Neural cell (in vitro differentiated cells): ENCODE results near the gene CETP. TPM values are rescaled to one million over a fixed set of nuclear protein-coding genes. Genes with fewer than 3 reads are reported as not detected.

Source experiments
- H2AFZ ChIP-seq: fragments of 200-600, 300-800 bp; sonication (generic), shearing (Covaris generic); 2 replicates; pipeline ENCODE4 v1.6.0; 2014; ENCODE audit warnings: low read depth, mild to moderate bottlenecking, antibody characterized with exemption, low read length, moderate library complexity
- H3F3A ChIP-seq: fragments of 200-600 bp; shearing (Covaris generic); 2 replicates; pipeline ENCODE4 v1.6.1; 2016; ENCODE audit warnings: mild to moderate bottlenecking, moderate library complexity, mixed read lengths, antibody characterized with exemption, low read length; ENCODE audit not compliant: insufficient read depth, poor library complexity, severe bottlenecking
- H3K27ac ChIP-seq: fragments of 200-600, 300-800 bp; sonication (generic), shearing (Covaris generic); 2 replicates; pipeline ENCODE4 v1.5.1; 2014; ENCODE audit warnings: mild to moderate bottlenecking, low read length, moderate library complexity
- H3K27me3 ChIP-seq: fragments of 300-800, 200-600 bp; sonication (generic), shearing (Covaris generic); 2 replicates; pipeline ENCODE4 v1.6.0; 2014; ENCODE audit warnings: mild to moderate bottlenecking, low read depth, low read length, moderate library complexity; ENCODE audit not compliant: insufficient read depth
- H3K36me3 ChIP-seq: fragments of 300-800, 200-600 bp; sonication (generic), shearing (Covaris generic); 2 replicates; pipeline ENCODE4 v1.5.1; 2014; ENCODE audit warnings: mild to moderate bottlenecking, antibody characterized with exemption, low read length, moderate library complexity; ENCODE audit not compliant: insufficient read depth
- H3K4me2 ChIP-seq: fragments of 300-800, 200-600 bp; sonication (generic), shearing (Covaris generic); 2 replicates; pipeline ENCODE4 v1.6.0; 2014; ENCODE audit warnings: mild to moderate bottlenecking, low read length
- H3K4me3 ChIP-seq: fragments of 300-800, 200-600 bp; sonication (generic), shearing (Covaris generic); 2 replicates; pipeline ENCODE4 v1.5.1; 2014; ENCODE audit warnings: mild to moderate bottlenecking, low read length, moderate library complexity
- H3K79me2 ChIP-seq: fragments of 200-600 bp; shearing (Covaris generic); replicated peaks from 2 replicates; pipeline ENCODE4 v1.6.0; 2014; ENCODE audit warnings: mild to moderate bottlenecking, low read length, moderate library complexity; ENCODE audit not compliant: insufficient read depth
- H3K9ac ChIP-seq: fragments of 300-800, 200-600 bp; sonication (generic), shearing (Covaris generic); 2 replicates; pipeline ENCODE4 v1.6.1; 2016; ENCODE audit warnings: mild to moderate bottlenecking, low read length, mixed read lengths
- H3K9me2 ChIP-seq: fragments of 200-600 bp; shearing (Covaris generic); 2 replicates; pipeline ENCODE4 v1.6.1; 2016; ENCODE audit warnings: mild to moderate bottlenecking, low read length, mixed read lengths; ENCODE audit not compliant: insufficient read depth
- H3K9me3 ChIP-seq: fragments of 200-600, 300-800 bp; sonication (generic), shearing (Covaris generic); 2 replicates; pipeline ENCODE4 v1.6.1; 2016; ENCODE audit warnings: mild to moderate bottlenecking, mixed run types, low read length, moderate library complexity, mixed read lengths
- H4K20me1 ChIP-seq: fragments of 200-600 bp; shearing (Covaris generic); 2 replicates; pipeline ENCODE4 v1.6.1; 2016; ENCODE audit warnings: mild to moderate bottlenecking, mixed run types; ENCODE audit not compliant: insufficient read depth
- CTCF ChIP-seq: fragments of 450-650 bp; IDR thresholded peaks from 2 replicates; pipeline ENCODE4 v1.5.1; 2014; ENCODE audit warnings: antibody characterized with exemption, mild to moderate bottlenecking, moderate library complexity; ENCODE audit not compliant: poor library complexity, severe bottlenecking
- EP300 ChIP-seq: fragments of 450-650 bp; conservative IDR thresholded peaks from 2 replicates; pipeline ENCODE4 v1.6.1; 2014; ENCODE audit warnings: antibody characterized with exemption, mild to moderate bottlenecking, moderate library complexity; ENCODE audit not compliant: poor library complexity, severe bottlenecking
- EZH2 ChIP-seq: fragments of 200-600, 300-800 bp; shearing (Covaris generic), sonication (generic); IDR thresholded peaks from 2 replicates; pipeline ENCODE4 v1.6.1; 2014; ENCODE audit warnings: antibody characterized with exemption, low read length, borderline replicate concordance, mild to moderate bottlenecking; ENCODE audit not compliant: insufficient read depth, poor library complexity, severe bottlenecking
- MXI1 ChIP-seq: fragments of 450-650 bp; conservative IDR thresholded peaks from 2 replicates; pipeline ENCODE4 v1.6.1; 2014; ENCODE audit warnings: antibody characterized with exemption, mild to moderate bottlenecking; ENCODE audit not compliant: poor library complexity, severe bottlenecking
- POLR2AphosphoS5 ChIP-seq: IDR thresholded peaks from 2 replicates; pipeline ENCODE4 v1.6.1; 2012
- RAD21 ChIP-seq: fragments of 450-650 bp; conservative IDR thresholded peaks from 2 replicates; pipeline ENCODE4 v1.6.1; 2014; ENCODE audit warnings: antibody characterized with exemption, mild to moderate bottlenecking, moderate library complexity
- REST ChIP-seq: IDR thresholded peaks from 2 replicates; pipeline ENCODE4 v1.6.1; 2012; ENCODE audit warnings: borderline replicate concordance
- SMC3 ChIP-seq: fragments of 450-650 bp; conservative IDR thresholded peaks from 2 replicates; pipeline ENCODE4 v1.6.1; 2014; ENCODE audit warnings: antibody characterized with exemption, mild to moderate bottlenecking, moderate library complexity; ENCODE audit not compliant: poor library complexity
- TAF1 ChIP-seq: IDR thresholded peaks from 2 replicates; pipeline ENCODE4 v1.6.1; 2012; ENCODE audit warnings: low read depth
- polyA plus RNA-seq: library from polyadenylated mRNA; depleted of rRNA; stranded (reverse); fragments of >200 nt; gene quantifications from 2 replicates; pipeline ENCODE4 v1.2.3, GENCODE V29; 2014

The CETP gene
- polyA plus RNA-seq, 1 donor from 2014 or later = not detected

GRCh38 chr16:56950881-56951771 lies 10.6 kb upstream of the CETP start:
- H3K79me2 ChIP-seq = no peaks in the 10 kb centered on the region
- no peak overlapping the region for H3K27ac ChIP-seq
- H2AFZ ChIP-seq = no peak overlapping the region
- H4K20me1 ChIP-seq = no peaks in the 10 kb centered on the region
- no peak overlapping the region for H3K4me3 ChIP-seq
- H3K4me2 ChIP-seq = no peak overlapping the region
- TF ChIP-seq SMC3 = no peak
- TF ChIP-seq CTCF = peak; percentile 12
- no peak for TF ChIP-seq RAD21
- no peak for TF ChIP-seq TAF1
- no peak for TF ChIP-seq EP300
- no peak for TF ChIP-seq REST
- no peak for TF ChIP-seq EZH2
- no peaks in the 10 kb centered on the region for H3K9me3 ChIP-seq
- H3K27me3 ChIP-seq = no peaks in the 10 kb centered on the region
- no peak overlapping the region for H3K9ac ChIP-seq
- no peaks in the 10 kb centered on the region for H3K36me3 ChIP-seq
- no peaks in the 10 kb centered on the region for H3K9me2 ChIP-seq
- no peaks in the 10 kb centered on the region for H3F3A ChIP-seq

- TF ChIP-seq CTCF (no peak), POLR2AphosphoS5 (no peak), EP300 (no peak), EZH2 (no peak), SMC3 (no peak), RAD21 (no peak), MXI1 (no peak), REST (no peak), TAF1 (no peak)
- H3K4me2 ChIP-seq = no peak overlapping the region
- no peak overlapping the region for H3K9ac ChIP-seq
- H3F3A ChIP-seq = no peaks in the 10 kb centered on the region
- no peaks in the 10 kb centered on the region for H4K20me1 ChIP-seq
- no peaks in the 10 kb centered on the region for H3K27me3 ChIP-seq
- H3K9me2 ChIP-seq = no peaks in the 10 kb centered on the region
- H3K79me2 ChIP-seq = no peaks in the 10 kb centered on the region
- no peak overlapping the region for H3K4me3 ChIP-seq
- H3K9me3 ChIP-seq = no peaks in the 10 kb centered on the region
- H3K27ac ChIP-seq = no peak overlapping the region
- no peaks in the 10 kb centered on the region for H3K36me3 ChIP-seq
- H2AFZ ChIP-seq = no peak overlapping the region
These were observed 8.7 kb upstream of the CETP start for GRCh38 chr16:56953006-56953405.
